GM21576 (cell line): ENCODE data around the gene SETD2.

Source experiments
- ATAC-seq: cut with Tn5 transposase; IDR thresholded peaks from one replicate; pipeline ENCODE4 v1.9.1; 2021; ENCODE audit warnings: mild to moderate bottlenecking, moderate library complexity; ENCODE audit not compliant: unreplicated experiment

The SETD2 gene

GRCh38 chr3:46970391-46971091 lies 193.4 kb downstream of the SETD2 start:
- ATAC-seq = no peak

GRCh38 chr3:46968783-46969428 lies 195.0 kb downstream of the SETD2 start:
- ATAC-seq = no peak

- no peak for ATAC-seq
These were observed 197.1 kb downstream of the SETD2 start for GRCh38 chr3:46966811-46967210.
